Umbilical cord (tissue), 2 donors: ENCODE results near the gene TULP3. TPM values are rescaled to one million over a fixed set of nuclear protein-coding genes. Genes with fewer than 3 reads are reported as not detected.
A peak's percentile ranks its signal among the peaks of the same experiment; 100 is the strongest.

ENCODE experiments used
- DNase-seq: peaks from one replicate; pipeline ENCODE4 v3.0.0-alpha.2; 2015; ENCODE audit warnings: low spot score
- total RNA-seq: library from RNA; depleted of rRNA; stranded (reverse); fragments of >200 nt; gene quantifications from one replicate; pipeline ENCODE4 v1.2.3, GENCODE V29; 2014; ENCODE audit warnings: low replicate concordance; ENCODE audit not compliant: insufficient read depth

The TULP3 gene
- total RNA-seq, 1 donor from 2014 or later = 50.1 TPM

- DNase-seq = peak; percentile 91
Observed at GRCh38 chr12:2877047-2877952, 13.4 kb upstream of the TULP3 start, which contains the start of the genes FOXM1 and RHNO1. TSS of gene FOXM1 (minus strand) at chr12:2877174. CDS start at chr12:2874478, 2,696 bp downstream. TSS of gene RHNO1 (plus strand) at chr12:2877223. CDS start at chr12:2885367, 8,144 bp downstream.

- peak; percentile 92 for DNase-seq
Observed at GRCh38 chr12:2877953-2878732, 12.5 kb upstream of the TULP3 start.

DNA sequence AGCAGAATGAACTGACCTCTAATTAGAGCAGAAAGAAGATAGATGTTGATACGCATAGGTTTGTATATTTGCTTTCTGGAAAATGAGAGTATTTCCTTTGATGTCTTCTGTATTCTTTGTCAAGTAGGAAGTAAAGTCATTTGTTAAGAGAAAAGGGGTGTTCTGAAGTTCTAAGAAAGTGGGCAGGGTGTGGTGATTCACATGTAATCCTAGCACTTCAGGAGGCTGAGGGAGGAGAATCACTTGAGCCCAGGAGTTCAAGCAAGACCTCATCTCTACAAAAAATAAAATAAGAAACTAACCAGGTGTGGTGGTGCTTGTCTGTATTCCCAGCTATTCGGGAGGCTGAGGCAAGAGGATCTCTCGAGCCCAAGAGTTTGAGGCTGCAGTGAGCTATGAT lies 10.8 kb upstream of the TULP3 start:
- DNase-seq = no peak

DNA sequence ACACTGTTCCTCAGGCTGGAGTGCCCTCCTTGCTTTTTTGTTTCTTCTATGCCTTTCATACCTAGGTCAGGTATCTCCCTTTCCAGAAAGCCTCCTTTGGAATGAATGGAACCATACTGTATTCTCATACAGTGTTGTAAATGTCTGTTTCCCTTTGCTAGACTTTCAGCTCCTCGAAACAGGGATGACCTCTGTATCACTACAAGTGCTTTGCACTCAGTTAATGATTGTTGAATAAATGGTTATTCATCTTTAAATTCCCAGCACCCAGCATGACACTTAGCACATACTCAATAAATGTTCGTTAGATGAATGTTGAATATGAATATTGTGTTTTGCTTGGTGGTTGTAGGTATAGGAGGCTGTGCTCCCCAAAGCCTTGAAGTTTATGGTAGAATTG lies 5.9 kb upstream of the TULP3 start:
- DNase-seq = no peak

DNA sequence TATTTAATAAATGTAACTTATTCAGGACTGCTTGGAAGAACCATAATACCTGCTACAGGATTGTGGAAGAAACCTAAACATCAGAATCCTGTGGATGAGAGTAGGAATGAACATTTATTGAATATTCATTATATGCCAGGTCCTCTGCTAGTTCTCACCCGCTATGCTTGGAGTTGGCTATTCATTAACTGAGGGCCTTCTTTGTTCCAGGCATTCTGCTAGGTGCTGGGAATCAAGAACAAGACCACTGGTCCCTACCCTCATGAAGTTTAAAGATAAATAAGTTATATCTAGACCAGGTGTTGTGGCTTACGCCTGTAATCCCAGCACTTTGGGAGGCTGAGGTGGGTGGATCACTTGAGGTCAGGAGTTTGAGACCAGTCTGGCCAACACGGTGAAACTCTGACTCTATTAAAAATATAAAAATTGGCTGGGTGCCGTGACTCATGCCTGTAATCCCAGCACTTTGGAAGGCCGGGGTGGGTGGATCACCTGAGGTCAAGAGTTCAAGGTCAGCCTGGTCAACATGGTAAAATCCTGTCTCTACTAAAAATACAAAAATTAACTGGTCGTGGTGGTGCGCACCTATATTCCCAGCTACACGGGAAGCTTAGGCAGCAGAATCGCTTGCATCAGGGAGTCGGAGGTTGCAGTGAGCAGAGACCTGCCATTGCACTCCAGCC lies 3.8 kb upstream of the TULP3 start:
- DNase-seq = no peak

DNA sequence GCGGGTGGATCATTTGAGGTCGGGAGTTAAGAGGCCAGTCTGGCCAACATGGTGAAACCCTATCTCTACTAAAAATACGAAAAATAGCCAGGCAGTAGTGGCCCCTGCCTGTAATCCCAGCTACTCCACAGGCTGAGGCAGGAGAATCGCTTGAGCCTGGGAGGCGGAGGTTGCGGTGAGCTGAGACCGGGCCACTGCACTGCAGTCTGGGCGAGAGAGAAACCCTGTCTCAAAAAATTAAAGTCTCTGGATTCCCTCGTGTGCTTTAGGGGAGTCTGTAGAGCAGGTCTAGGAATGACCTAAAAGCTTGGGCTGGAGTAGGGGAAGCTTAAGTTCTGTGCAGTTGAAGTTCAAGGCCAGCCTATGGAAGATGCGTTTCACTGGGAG lies 697 bp upstream of the TULP3 start:
- no peak for DNase-seq

DNA sequence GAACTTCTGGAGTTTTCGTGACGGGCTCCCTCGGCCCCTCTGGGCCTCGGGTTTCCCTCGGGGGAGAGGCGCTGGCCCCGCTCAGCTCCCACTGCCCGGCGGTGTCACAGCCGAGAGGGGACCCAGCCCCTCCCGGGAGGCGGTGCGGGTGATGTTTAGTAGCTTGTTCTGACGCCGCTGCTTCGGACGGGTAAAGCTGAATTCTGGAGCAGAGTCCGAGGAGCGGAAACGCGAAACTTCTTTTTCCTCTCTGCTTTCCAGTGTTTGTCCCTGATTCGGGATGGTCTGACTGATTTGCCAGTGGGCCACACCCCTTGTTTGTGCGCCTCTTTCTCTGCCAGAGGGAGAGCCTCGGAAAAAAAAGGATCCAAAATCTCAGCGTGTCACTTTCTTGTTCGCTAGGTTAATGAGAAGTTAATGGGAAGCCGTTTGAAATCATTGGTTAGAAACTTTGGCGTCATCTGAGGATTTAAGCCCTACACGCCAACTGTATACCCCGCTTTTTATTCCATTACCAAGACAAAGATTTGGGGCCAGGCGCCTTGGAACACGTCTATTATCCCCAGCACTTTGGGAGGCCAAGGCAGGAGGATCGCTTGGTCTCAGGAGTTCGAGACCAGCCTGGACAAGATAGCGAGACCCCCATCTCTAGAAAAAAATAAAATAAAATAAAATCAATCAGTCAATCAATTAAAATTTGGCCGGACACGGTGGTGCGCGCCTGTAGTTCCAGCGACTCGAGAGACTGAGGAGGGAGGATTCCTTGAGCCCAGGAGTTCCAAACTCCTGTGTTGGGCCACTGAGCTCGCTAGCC lies 756 bp downstream of the TULP3 start:
- peak; percentile 84 for DNase-seq

DNA sequence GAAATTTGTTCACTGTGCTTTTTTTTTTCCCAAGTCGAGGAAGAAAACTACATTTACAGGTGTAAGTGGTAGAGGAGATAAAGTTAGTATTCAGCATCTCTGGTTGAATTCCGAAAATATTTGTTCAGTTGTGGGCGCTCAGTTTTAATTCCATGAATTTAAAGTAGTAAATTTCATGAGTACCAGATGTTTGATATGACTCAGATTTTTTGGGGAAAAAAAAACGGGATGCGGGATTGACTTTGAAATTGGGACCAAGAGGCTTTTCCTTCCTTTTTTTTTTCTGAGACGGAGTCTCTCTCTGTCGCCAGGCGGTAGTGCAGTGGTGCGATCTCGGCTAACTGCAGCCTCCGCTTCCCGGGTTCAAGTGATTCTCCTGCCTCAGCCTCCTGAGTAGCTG lies 1.6 kb downstream of the TULP3 start:
- DNase-seq = peak; percentile 11

DNA sequence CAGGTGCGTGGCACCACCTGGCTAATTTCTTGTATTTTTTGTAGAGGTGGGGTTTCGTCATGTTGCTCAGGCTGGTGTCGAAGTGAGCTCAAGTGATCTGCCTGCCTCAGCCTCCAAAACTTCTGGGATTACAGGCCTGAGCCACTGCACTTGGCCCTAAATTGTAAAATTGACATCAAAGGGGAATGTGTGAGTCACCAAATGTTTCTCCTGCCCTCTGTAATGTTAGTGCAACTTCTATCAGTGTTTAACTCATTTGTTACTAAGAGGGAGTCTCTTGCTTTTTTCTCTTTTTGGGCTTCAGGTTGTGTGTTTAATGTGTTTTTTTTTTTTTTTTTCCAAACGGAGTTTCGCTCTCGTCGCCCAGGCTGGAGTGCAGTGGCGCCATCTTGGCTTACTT lies 2.3 kb downstream of the TULP3 start:
- peak; percentile 84 for DNase-seq

GRCh38 chr12:2895051-2895451 lies 4.4 kb downstream of the TULP3 start:
- DNase-seq = no peak

DNA sequence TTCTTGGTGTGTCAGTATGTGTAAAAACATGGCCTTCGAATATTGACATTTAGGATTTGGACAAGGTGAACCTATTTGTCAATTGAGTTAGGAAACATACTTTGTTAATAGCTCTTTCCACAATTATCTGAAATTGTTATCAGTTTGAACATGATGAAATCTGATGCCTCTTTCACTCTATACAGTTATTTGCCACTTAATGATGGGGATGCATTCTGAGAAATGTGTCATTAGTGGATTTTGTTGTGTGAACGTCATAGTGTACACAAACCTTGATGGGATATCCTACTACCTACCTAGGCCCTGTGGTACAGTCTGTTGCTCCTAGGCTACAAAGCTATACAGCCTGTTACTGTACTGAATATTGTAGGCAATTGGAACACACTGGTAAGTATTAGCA lies 4.8 kb downstream of the TULP3 start:
- DNase-seq = no peak

GRCh38 chr12:2897418-2897817 lies 6.7 kb downstream of the TULP3 start:
- no peak for DNase-seq

DNA sequence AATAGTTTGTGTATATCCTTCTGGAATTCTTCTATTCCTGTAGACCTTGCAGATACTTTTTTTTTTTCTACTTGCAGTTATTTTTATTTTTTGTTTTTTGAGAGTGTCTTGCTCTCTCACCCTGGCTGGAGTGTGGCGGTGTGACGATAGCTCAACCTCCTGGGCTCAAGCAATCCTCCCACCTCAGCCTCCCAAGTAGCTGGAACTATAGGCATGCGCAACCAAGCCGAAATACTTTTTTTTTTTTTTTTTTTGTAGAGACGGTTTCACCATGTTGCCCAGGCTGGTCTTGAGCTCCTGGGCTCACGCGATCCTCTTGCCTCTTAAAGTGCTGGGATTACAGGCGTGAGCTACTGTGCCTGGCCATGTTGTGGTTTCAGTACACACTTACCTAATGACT lies 10.0 kb downstream of the TULP3 start:
- DNase-seq = no peak

GRCh38 chr12:2902272-2902880 lies 11.7 kb downstream of the TULP3 start:
- DNase-seq = peak; percentile 41

- DNase-seq = no peak
Observed at GRCh38 chr12:2904260-2904659, 13.6 kb downstream of the TULP3 start.

DNA sequence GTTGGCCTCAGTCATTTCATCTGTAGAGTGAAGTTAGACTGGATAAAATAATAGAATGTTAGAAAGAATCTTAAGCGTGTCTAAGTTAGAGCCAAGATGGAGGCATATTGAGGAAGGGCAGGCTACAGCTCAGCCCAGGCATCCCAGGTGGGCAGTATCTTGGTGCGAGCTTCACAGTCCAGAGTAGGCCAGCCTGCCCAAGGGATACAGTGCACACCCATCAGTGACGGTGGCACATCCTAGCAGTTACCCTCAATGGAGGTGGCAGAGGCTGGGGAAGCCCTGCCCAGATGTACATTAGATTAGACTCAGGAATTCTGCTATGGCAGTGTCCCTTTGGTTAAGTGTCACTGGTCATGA lies 21.5 kb downstream of the TULP3 start:
- no peak for DNase-seq

DNA sequence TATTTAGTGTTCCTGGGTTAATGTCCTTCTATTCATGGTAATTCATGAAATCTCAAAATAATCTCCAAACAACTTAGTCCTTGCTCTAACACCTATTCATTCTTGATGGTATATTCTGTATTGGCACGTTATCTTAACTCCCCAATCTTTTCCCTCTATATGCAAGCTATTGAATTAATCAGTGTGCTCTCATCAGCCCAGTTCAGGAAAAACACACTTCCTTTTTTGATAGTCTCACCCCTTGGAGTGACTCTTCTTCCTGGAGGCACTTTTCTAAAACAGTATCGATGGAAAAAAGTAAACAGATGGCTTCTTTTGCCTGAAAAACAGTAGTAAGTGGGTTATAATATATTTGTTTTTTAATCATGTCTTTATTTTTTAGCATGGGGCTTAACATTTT lies 28.6 kb downstream of the TULP3 start:
- no peak for DNase-seq

- no peak for DNase-seq
Observed at GRCh38 chr12:2922329-2922728, 31.6 kb downstream of the TULP3 start.

DNA sequence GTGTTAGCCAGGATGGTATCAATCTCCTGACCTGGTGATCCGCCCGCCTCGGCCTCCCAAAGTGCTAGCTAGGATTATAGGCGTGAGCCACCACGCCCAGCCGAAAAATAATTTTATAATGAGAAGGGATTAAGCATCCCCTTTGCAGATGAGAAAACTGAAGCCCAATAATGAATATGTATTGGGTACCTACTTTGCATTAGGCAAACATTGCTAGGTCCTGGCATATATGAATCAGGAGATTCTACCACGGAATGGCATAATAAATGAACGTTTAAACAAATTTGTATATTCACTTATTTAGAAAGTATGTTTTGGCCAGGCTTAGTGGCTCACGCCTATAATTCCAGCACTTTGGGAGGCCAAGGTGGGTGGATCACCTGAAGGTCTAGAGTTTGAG lies 32.4 kb downstream of the TULP3 start:
- DNase-seq = no peak

- no peak for DNase-seq
Observed at GRCh38 chr12:2924019-2924418, 33.3 kb downstream of the TULP3 start.
